Measurements from ENCODE around the gene HTT.

DNA sequence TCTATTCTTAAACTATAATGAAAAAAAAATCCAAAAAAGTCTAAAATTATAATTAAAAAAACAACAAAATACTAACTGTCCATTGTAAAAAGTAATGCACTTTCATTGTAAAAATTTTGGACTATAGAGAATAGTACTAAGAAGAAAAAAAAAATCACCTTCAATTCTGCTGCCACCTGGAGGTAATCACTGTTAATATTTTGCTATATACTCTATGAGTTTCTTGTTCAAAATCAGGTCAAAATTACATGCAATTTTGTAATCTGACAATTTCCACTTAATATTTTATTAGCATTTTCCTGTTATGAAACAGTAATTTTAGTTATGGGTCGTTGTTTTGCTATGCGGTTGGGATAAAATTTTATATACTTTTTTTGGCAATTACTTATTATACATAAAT is 62.0 kb downstream of the HTT start:
- TF ChIP-seq POLR2A (IDR thresholded peaks at IDR 0.05; ENCODE audit: low read length), result no peak
- TF ChIP-seq GATA1 (IDR thresholded peaks at IDR 0.05; ENCODE audit: low read depth, low read length), result no peak
